Measurements from ENCODE around the gene NAALADL2. TPM values are rescaled to one million over a fixed set of nuclear protein-coding genes. Genes with fewer than 3 reads are reported as not detected.

Gene NAALADL2
- total and polyA plus RNA-seq, 2 of the 13 experiments (the other 11 are each of a cell fraction or from before 2014, with no cell fraction given), result 0.08 TPM; not detected in 1

GRCh38 chr3:175384569-175384968 is 525.4 kb downstream of the NAALADL2 start:
- intact Hi-C loops (cut with micrococcal nuclease; ENCODE audit: unreplicated experiment), result no loop called here
- FAIRE-seq, result no peak
- H3K4me2 ChIP-seq (ENCODE audit: low read depth, low read length), result no peak overlapping the region
- DNase-seq (ENCODE audit: low spot score), result no peak
- ChIA-PET CTCF (ENCODE audit: low intra/inter-chr PET ratio, low total read pairs) (no interaction called here), POLR2A (no interaction called here)
- no peaks in the 10 kb centered on the region for H3K36me3 ChIP-seq (replicated peaks in 1 of 2; ENCODE audit: control insufficient read depth in 1 of 2, insufficient read depth in 2 of 2, low read length in 2 of 2)
- no peak overlapping the region for H3K27ac ChIP-seq (ENCODE audit: extremely low read length, insufficient read depth, low read length)
- BruUV-seq (replicated peaks), result no TSS peak
- no peak overlapping the region for H3K4me3 ChIP-seq (replicated peaks in 1 of 3; ENCODE audit: insufficient read depth in 1 of 3, low read depth in 2 of 3, low read length in 3 of 3)
- no peak for ATAC-seq
- TF ChIP-seq MXD1 (CRISPR knock-in tag; IDR thresholded peaks at IDR 0.05) (no peak), ZNF337 (CRISPR knock-in tag; IDR thresholded peaks at IDR 0.05; ENCODE audit: borderline replicate concordance, low read depth) (no peak), FOXO1 (CRISPR knock-in tag; IDR thresholded peaks at IDR 0.05) (no peak), ZNF616 (CRISPR knock-in tag; IDR thresholded peaks at IDR 0.05; ENCODE audit: low read depth) (no peak), MYC (CRISPR knock-in tag; IDR thresholded peaks at IDR 0.05; ENCODE audit: borderline replicate concordance) (no peak), ZNF232 (CRISPR knock-in tag; IDR thresholded peaks at IDR 0.05; ENCODE audit: borderline replicate concordance) (no peak), TBP (CRISPR knock-in tag; IDR thresholded peaks at IDR 0.05) (no peak), ZBTB7B (CRISPR knock-in tag; IDR thresholded peaks at IDR 0.05) (no peak), ZNF543 (CRISPR knock-in tag; IDR thresholded peaks at IDR 0.05) (no peak), CENPBD1 (CRISPR knock-in tag; IDR thresholded peaks at IDR 0.05; ENCODE audit: borderline replicate concordance, low read depth) (no peak), THAP11 (CRISPR knock-in tag; IDR thresholded peaks at IDR 0.05) (no peak), IKZF4 (CRISPR knock-in tag; IDR thresholded peaks at IDR 0.05; ENCODE audit: borderline replicate concordance, low read depth, not compliant biosample characterization) (no peak)
- TF ChIP-seq, protein P1, sequence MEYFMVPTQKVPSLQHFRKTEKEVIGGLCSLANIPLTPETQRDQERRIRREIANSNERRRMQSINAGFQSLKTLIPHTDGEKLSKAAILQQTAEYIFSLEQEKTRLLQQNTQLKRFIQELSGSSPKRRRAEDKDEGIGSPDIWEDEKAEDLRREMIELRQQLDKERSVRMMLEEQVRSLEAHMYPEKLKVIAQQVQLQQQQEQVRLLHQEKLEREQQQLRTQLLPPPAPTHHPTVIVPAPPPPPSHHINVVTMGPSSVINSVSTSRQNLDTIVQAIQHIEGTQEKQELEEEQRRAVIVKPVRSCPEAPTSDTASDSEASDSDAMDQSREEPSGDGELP (IDR thresholded peaks at IDR 0.05; ENCODE audit: borderline replicate concordance, low read depth), result no peak
- no peaks in the 10 kb centered on the region for H3K4me1 ChIP-seq (ENCODE audit: insufficient read depth, low read length)
- H3K27me3 ChIP-seq (ENCODE audit: control insufficient read depth in 1 of 2, insufficient read depth in 2 of 2, low read length in 2 of 2), result no peaks in the 10 kb centered on the region
- no peak overlapping the region for H2AFZ ChIP-seq (ENCODE audit: low read length)
- H4K20me1 ChIP-seq (ENCODE audit: insufficient read depth, low read length), result no peaks in the 10 kb centered on the region
- no peaks in the 10 kb centered on the region for H3K79me2 ChIP-seq (ENCODE audit: insufficient read depth, low read length)
- no peaks in the 10 kb centered on the region for H3K9me3 ChIP-seq (ENCODE audit: low read length)
- in situ Hi-C loops (cut with HindIII; ENCODE audit: extremely low pct_ligation_motif_present, low pct_unique_long_range_greater_than_20kb), result no loop called here
- no peak overlapping the region for H3K9ac ChIP-seq (ENCODE audit: insufficient read depth, low read depth, low read length)
